Suprapubic skin (tissue), 4 donors: ENCODE measurements around the gene SIPA1L3. TPM values are rescaled to one million over a fixed set of nuclear protein-coding genes. Genes with fewer than 3 reads are reported as not detected.

Experiments used
- DNase-seq, 2 donors: peaks; one replicate each; pipeline ENCODE4 v3.0.0-alpha.2; 2019; ENCODE audit warnings: low spot score in 2 of 2
- H3K27ac ChIP-seq: fragments of 200-600 bp; sonication (generic); one replicate; pipeline ENCODE4 v1.5.1; 2019
- H3K27me3 ChIP-seq: fragments of 200-600 bp; sonication (generic); one replicate; pipeline ENCODE4 v1.5.1; 2019
- H3K36me3 ChIP-seq: fragments of 200-600 bp; sonication (generic); one replicate; pipeline ENCODE4 v1.5.1; 2019
- H3K4me1 ChIP-seq: fragments of 200-600 bp; sonication (generic); one replicate; pipeline ENCODE4 v1.5.1; 2019
- H3K4me3 ChIP-seq: fragments of 200-600 bp; sonication (generic); one replicate; pipeline ENCODE4 v1.5.1; 2019; ENCODE audit warnings: mild to moderate bottlenecking
- H3K9me3 ChIP-seq: fragments of 200-600 bp; sonication (generic); one replicate; pipeline ENCODE4 v1.5.1; 2019
- EP300 ChIP-seq: sonication (generic); formaldehyde crosslinking; IDR thresholded peaks from one replicate; pipeline ENCODE4 v1.6.1; 2017; ENCODE audit warnings: antibody characterized with exemption
- POLR2A ChIP-seq, 2 donors: fragments of 450-650 bp; IDR thresholded peaks; one replicate each; pipeline ENCODE4 v1.6.1; 2017; ENCODE audit warnings: antibody characterized with exemption in 2 of 2, mild to moderate bottlenecking in 2 of 2, moderate library complexity in 2 of 2
- POLR2AphosphoS5 ChIP-seq, 3 donors: sonication (generic); formaldehyde crosslinking; IDR thresholded peaks; one replicate each; pipeline ENCODE4 v1.6.1; 2017; ENCODE audit warnings: antibody characterized with exemption in 3 of 3
- WGBS: methylation state at CpG from one replicate; pipeline ENCODE4 v1.1.5; 2018; 5-methylcytosine and 5-hydroxymethylcytosine counted together
- total RNA-seq, 4 donors: library from RNA; depleted of rRNA; stranded (reverse); fragments of >200 nt; gene quantifications; one replicate each; pipeline ENCODE4 v1.1.0, GENCODE V29; 2016
- TF ChIP-seq, protein P1 (sequence below), 2 donors: fragments of 200-600 bp in 1 of 2; fragments of 450-650 bp in 1 of 2; sonication (generic) in 1 of 2; IDR thresholded peaks; one replicate each; pipeline ENCODE4 v1.5.1; 2016 to 2019; ENCODE audit warnings: antibody characterized with exemption in 2 of 2, mild to moderate bottlenecking in 1 of 2, moderate library complexity in 1 of 2

Gene SIPA1L3
- total RNA-seq, 4 donors from 2014 or later = 52.6 to 92.1 (median 81.8) TPM

DNA sequence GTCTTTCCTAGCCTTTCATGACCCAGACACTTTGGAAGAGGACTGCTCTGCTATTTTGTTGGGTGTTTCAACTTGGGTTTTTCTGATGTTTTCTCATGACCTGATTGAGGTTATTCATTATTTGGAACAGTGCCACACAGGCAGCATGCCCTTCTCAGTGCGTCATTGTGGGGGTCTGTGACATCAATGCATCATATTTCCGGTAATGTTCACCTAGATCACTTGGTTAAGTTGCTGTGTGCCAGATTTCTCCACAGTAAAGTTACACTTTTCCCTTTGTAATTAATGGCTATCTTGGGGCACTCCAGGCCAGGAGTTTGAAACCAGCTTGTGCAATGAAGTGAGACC, 124.4 kb downstream of the SIPA1L3 start:
- no peaks in the 10 kb centered on the region for H3K36me3 ChIP-seq
- H3K27ac ChIP-seq = no peak overlapping the region
- no peak for DNase-seq
- no peak for TF ChIP-seq EP300
- no peak overlapping the region for H3K4me3 ChIP-seq
- H3K4me1 ChIP-seq = peaks cover 7% of the 10 kb centered on the region
- no peaks in the 10 kb centered on the region for H3K9me3 ChIP-seq
- WGBS = 96% methylated on average over 2 of the region's 2 CpGs
- H3K27me3 ChIP-seq = no peaks in the 10 kb centered on the region

DNA sequence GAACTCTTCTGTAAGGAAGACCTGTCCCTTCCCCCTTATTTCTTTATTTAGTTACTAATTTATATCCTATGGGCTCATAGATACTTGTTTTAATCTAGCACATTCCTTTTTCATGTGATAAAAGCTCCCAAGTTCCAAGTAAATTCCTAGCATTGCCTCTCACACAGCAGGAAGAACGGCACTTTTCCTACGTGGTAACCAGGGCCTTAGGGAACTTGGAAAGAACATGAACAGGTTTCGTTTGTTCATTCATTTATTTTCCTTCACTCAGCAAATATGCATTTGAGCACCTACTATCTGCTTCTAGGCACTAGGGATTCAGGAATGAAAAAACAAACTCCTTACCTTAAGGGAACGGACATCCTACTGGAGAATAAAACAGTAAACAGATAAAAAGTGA, 125.1 kb downstream of the SIPA1L3 start:
- 77% methylated on average over 4 of the region's 4 CpGs for WGBS
- H3K27ac ChIP-seq = no peak overlapping the region
- no peaks in the 10 kb centered on the region for H3K27me3 ChIP-seq
- DNase-seq = no peak
- H3K4me1 ChIP-seq = peaks cover 7% of the 10 kb centered on the region
- TF ChIP-seq, protein P1, sequence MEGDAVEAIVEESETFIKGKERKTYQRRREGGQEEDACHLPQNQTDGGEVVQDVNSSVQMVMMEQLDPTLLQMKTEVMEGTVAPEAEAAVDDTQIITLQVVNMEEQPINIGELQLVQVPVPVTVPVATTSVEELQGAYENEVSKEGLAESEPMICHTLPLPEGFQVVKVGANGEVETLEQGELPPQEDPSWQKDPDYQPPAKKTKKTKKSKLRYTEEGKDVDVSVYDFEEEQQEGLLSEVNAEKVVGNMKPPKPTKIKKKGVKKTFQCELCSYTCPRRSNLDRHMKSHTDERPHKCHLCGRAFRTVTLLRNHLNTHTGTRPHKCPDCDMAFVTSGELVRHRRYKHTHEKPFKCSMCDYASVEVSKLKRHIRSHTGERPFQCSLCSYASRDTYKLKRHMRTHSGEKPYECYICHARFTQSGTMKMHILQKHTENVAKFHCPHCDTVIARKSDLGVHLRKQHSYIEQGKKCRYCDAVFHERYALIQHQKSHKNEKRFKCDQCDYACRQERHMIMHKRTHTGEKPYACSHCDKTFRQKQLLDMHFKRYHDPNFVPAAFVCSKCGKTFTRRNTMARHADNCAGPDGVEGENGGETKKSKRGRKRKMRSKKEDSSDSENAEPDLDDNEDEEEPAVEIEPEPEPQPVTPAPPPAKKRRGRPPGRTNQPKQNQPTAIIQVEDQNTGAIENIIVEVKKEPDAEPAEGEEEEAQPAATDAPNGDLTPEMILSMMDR (IDR thresholded peaks at IDR 0.05) = no peak
- TF ChIP-seq POLR2A (IDR thresholded peaks at IDR 0.05) (no peak), EP300 (no peak), POLR2AphosphoS5 (IDR thresholded peaks at IDR 0.05) (no peak)
- H3K36me3 ChIP-seq = no peaks in the 10 kb centered on the region
- no peaks in the 10 kb centered on the region for H3K9me3 ChIP-seq
- H3K4me3 ChIP-seq = no peak overlapping the region

DNA sequence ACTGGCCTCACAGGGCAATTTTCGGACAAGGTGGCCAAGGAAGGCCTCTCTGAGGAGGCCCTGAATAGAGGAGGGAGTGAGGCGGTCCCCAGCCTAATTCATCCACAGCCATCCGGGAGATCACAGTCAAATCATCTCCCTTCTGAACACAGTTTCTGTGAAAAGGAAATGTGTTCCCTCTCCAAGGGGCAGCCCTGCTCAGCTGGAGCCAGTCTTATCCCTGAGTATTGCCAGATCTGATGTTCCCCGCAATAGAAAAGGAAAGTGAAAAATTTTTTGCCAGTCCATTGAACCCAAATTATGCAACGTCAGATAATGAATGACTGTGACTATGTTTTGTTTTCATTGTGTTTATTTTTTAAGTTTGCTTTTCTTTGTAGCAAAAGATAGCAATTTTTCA, 125.9 kb downstream of the SIPA1L3 start:
- 73% methylated on average over 5 of the region's 5 CpGs for WGBS
- no peaks in the 10 kb centered on the region for H3K36me3 ChIP-seq
- no peaks in the 10 kb centered on the region for H3K9me3 ChIP-seq
- no peak overlapping the region for H3K27ac ChIP-seq
- H3K4me3 ChIP-seq = no peak overlapping the region
- H3K4me1 ChIP-seq = peaks cover 7% of the 10 kb centered on the region
- TF ChIP-seq EP300 (no peak), POLR2A (IDR thresholded peaks at IDR 0.05) (no peak), POLR2AphosphoS5 (IDR thresholded peaks at IDR 0.05) (no peak)
- TF ChIP-seq, protein P1 (IDR thresholded peaks at IDR 0.05) = no peak
- no peak for DNase-seq
- H3K27me3 ChIP-seq = no peaks in the 10 kb centered on the region

DNA sequence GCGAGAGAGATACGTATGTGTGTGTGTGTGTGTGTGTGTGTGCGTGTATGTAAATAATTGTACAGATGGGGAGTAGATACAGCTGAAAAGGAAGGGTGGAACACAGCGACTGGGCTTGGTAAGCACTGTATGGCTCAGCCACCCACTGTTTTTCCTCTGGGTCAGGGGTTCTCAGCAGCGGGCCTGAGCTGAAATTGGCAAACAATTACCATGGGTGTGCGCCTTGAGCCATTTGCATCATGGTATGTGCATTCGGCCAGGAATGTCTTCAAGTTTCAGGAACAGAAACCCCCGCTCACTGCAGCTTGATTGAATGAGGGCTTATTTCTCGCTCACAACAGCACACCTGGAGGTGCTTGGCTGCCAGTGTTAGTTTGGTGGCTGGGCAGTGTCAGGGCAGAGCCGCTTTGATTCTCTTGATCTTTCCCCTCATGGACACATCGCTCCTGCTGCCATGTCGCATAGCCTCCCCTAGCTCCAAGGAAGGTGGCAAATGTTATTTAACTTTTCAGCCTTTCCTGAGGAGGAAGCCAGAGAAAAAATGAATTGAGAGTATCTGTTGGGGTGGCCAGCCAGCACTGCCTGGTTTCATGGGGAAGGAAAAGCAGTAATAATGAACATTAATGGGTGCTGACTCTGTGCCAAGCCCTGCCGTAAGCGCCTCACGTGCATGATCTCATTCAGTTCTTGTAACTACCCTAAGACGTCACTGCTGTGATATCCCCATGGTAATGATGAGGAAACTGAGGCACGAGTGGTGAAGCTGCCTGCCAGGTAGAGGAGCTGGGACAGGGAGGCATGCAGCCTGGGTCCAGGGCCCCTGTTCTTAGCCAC, 126.9 kb downstream of the SIPA1L3 start:
- Histone ChIP-seq H3K4me1 (peaks cover 7% of the 10 kb centered on the region), H3K27ac (no peak overlapping the region), H3K36me3 (no peaks in the 10 kb centered on the region), H3K27me3 (no peaks in the 10 kb centered on the region), H3K4me3 (no peak overlapping the region), H3K9me3 (no peaks in the 10 kb centered on the region)
- DNase-seq = no peak
- TF ChIP-seq, protein P1 (IDR thresholded peaks at IDR 0.05) = no peak
- TF ChIP-seq POLR2AphosphoS5 (IDR thresholded peaks at IDR 0.05) (no peak), EP300 (no peak), POLR2A (IDR thresholded peaks at IDR 0.05) (no peak)
- 69% methylated on average over 17 of the region's 17 CpGs for WGBS

DNA sequence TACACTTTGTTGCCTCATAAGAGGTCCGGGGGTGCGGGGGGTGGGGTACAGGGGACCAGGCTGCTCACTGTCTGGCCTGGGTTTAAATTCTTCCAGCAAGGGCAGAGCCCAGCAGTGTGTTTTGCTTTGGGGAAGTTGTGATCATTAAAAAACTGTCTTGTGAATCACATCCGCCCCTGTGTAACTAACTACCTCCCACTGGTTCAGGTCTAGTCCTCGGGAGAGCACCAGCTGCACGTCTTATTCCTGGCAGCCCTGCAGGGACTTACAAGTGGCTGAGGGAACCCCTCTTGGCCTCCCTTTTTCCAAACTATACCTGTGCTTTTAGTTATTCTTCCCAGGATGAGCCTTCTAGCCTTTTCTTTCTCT, 127.5 kb downstream of the SIPA1L3 start:
- whole genome bisulfite sequencing = 73% methylated on average over 3 of the region's 5 CpGs
- TF ChIP-seq POLR2AphosphoS5 (IDR thresholded peaks at IDR 0.05) (no peak), EP300 (no peak), POLR2A (IDR thresholded peaks at IDR 0.05) (no peak)
- TF ChIP-seq, protein P1 (IDR thresholded peaks at IDR 0.05) = no peak
- H3K4me1 ChIP-seq = peaks cover 7% of the 10 kb centered on the region

More for the DNA sequence above, 127.5 kb downstream of the SIPA1L3 start:
- Histone ChIP-seq H3K4me3 (no peak overlapping the region), H3K36me3 (no peaks in the 10 kb centered on the region), H3K27me3 (no peaks in the 10 kb centered on the region), H3K9me3 (no peaks in the 10 kb centered on the region), H3K27ac (no peak overlapping the region)
- no peak for DNase-seq
